ENCODE measurements around the gene ST8SIA6.

Gene ST8SIA6

DNA sequence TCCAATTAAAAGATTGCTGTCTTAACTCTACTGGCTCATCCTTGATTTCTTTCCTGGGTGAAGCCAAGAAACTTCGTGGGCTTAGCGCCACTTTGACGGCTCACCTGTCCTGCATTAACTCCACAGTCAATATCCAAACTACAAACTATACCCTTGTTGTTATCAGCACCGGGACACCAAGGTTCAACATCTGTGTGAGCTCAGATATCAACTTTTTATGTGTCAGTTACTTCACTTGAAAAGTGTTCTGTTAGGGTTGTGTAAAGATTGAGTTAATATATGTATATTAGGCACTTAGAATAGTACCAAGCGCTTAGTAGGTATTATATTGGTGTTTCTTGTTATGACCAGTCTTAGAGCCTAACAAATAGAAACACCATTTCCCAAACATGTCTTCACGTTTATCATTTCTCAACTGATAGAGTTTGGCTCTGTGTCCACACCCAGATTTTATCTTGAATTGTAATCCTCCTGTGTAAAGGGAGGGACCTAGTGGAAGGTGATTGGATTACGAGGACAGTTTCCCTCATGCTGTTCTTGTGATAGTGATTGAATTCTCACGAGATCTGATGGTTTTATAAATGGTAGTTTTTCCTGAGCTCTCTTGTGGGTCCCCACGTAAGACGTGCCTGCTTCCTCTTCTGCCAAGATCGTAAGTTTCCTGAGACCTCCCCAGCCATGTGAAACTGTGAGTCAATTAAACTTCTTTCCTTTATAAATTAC, 19.0 kb upstream of the ST8SIA6 start:
- TF ChIP-seq, protein P1, sequence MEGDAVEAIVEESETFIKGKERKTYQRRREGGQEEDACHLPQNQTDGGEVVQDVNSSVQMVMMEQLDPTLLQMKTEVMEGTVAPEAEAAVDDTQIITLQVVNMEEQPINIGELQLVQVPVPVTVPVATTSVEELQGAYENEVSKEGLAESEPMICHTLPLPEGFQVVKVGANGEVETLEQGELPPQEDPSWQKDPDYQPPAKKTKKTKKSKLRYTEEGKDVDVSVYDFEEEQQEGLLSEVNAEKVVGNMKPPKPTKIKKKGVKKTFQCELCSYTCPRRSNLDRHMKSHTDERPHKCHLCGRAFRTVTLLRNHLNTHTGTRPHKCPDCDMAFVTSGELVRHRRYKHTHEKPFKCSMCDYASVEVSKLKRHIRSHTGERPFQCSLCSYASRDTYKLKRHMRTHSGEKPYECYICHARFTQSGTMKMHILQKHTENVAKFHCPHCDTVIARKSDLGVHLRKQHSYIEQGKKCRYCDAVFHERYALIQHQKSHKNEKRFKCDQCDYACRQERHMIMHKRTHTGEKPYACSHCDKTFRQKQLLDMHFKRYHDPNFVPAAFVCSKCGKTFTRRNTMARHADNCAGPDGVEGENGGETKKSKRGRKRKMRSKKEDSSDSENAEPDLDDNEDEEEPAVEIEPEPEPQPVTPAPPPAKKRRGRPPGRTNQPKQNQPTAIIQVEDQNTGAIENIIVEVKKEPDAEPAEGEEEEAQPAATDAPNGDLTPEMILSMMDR (IDR thresholded peaks at IDR 0.05; ENCODE audit: borderline replicate concordance, insufficient read depth, low read depth, low read length): no peak
- H3K4me3 ChIP-seq (ENCODE audit: low read depth, low read length): no peak overlapping the region

DNA sequence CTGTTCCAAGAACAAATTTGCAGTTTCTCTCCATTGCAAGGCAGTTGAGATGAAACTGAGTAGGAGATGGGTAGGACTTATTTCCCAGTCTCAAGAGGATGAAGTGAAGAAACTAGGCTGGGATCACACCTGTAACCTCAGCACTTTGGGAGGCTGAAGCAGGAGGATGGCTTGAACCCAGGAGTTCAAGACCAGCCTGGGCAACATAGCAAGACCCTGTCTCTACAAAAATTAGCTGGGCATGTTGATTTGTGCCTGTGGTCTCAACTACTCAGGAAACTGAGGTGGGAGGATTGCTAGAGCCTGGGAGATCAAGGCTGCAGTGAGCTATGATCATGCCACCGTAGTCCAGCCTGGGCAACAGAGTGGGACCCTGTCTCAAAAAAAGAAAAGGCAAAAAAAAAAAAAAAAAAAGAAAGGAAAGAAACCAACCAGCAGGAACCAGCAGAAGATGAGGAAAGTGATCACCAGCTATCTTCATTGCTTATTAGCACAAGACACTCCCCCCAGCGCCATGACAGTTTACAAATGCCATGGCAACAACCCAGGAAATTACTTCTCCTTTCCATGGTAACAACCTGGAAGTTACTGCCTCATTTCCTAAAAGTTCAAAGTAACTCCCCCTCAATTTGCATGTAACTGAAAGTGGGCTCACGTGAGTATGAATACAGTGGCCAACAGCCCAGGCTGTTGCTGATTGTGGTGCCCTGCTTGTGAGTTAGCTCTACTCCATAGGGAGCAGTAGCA, 18.3 kb upstream of the ST8SIA6 start:
- TF ChIP-seq, protein P1 (IDR thresholded peaks at IDR 0.05; ENCODE audit: borderline replicate concordance, insufficient read depth, low read depth, low read length): no peak
- H3K4me3 ChIP-seq (ENCODE audit: low read depth, low read length): no peak overlapping the region

- no peak overlapping the region for H3K4me3 ChIP-seq (ENCODE audit: low read depth, low read length)
- TF ChIP-seq, protein P1 (IDR thresholded peaks at IDR 0.05; ENCODE audit: borderline replicate concordance, insufficient read depth, low read depth, low read length): no peak
These were observed 15.9 kb upstream of the ST8SIA6 start for GRCh38 chr10:17470246-17470645.

DNA sequence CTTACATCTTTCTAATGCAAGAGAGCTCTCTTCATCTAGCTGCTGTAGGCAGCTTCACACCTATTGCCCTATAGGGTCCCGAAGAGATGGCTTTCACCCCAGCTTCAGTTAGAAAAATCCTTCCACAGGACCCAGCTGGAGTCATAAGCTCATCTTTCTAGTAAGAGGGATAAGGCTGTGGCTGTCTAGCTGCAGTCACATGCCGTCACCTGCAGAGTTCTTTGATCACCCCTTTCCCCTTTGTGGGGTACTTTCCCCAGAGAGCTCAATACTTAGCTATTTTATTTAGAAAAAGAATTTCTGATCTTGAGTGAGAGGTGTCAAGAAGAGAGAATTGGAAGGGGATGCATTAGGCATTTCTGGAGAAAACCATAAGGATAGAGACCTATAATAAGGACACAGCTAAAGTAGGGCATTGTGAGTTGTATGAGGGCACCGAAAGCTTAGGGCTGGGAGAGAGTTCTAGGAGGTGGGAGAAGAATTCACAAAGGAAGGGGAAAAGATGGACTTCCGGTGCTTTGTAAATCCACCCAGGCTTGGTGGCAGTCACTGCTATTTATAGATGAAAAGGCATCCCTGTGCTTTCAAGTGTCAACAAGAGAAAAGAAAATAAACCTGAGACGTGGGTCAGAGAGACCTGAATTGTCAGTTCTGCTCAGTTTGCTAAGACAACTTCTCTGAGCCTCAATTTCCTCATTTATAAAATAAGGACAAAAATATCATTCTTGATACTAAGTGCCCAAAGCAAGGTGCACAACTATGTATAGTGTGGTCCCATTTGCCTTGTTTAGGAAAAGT, 11.1 kb upstream of the ST8SIA6 start:
- TF ChIP-seq, protein P1 (IDR thresholded peaks at IDR 0.05; ENCODE audit: borderline replicate concordance, insufficient read depth, low read depth, low read length): no peak
- no peak overlapping the region for H3K4me3 ChIP-seq (ENCODE audit: low read depth, low read length)

- TF ChIP-seq, protein P1 (IDR thresholded peaks at IDR 0.05; ENCODE audit: borderline replicate concordance, insufficient read depth, low read depth, low read length): no peak
- no peak overlapping the region for H3K4me3 ChIP-seq (ENCODE audit: low read depth, low read length)
These were observed 10.2 kb upstream of the ST8SIA6 start for GRCh38 chr10:17464545-17464944.

DNA sequence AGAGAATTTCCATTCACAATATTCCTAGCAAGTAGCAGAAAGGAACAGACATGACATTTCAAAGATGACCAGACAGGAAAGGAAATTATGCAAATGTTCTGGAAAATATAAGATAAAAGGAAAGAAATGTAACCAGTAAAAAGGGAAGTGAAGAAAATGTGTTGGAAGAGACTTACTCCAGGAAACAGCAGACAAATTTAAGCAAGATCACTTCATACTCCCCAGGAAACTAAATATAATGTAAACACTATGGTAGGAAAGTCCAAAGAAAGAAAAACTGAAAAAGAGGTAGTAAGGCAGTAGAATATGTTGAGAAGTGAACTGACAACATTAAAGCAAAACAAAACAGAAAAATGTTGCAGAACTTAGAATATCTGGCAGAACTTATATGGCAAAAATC, 6.4 kb upstream of the ST8SIA6 start:
- no peak overlapping the region for H3K4me3 ChIP-seq (ENCODE audit: low read depth, low read length)
- TF ChIP-seq, protein P1 (IDR thresholded peaks at IDR 0.05; ENCODE audit: borderline replicate concordance, insufficient read depth, low read depth, low read length): no peak

Data from GM12875 (cell line).